Adrenal gland (tissue), 12 donors: ENCODE results near the gene CEP83. TPM values are rescaled to one million over a fixed set of nuclear protein-coding genes. Genes with fewer than 3 reads are reported as not detected.

ENCODE experiments used
- DNase-seq, 7 donors: peaks; one replicate each; pipeline ENCODE4 v3.0.0-alpha.2; 2019 to 2020
- H3K27ac ChIP-seq, 5 donors: fragments of 200-600 bp; sonication (generic) in 4 of 5; 1 replicate in 3 of 5; 2 replicates in 2 of 5; pipeline versions ENCODE4 v1.5.1 to v1.8.0; 2016 to 2020; ENCODE audit warnings: mild to moderate bottlenecking in 1 of 5
- H3K27me3 ChIP-seq: fragments of 200-600 bp; 2 replicates; pipeline ENCODE4 v1.8.0; 2021
- H3K36me3 ChIP-seq, 2 donors: fragments of 200-600 bp; replicated peaks in 1 of 2; 1 replicate in 1 of 2; 2 replicates in 1 of 2; pipeline versions ENCODE4 v1.5.1 to v1.8.0; 2018 to 2022
- H3K4me1 ChIP-seq, 2 donors: fragments of 200-600 bp; replicated peaks in 1 of 2; 1 replicate in 1 of 2; 2 replicates in 1 of 2; pipeline versions ENCODE4 v1.5.1 to v1.8.0; 2018 to 2021
- H3K4me3 ChIP-seq, 4 donors: fragments of 200-600 bp; sonication (generic) in 3 of 4; one replicate each; pipeline ENCODE4 v1.5.1; 2016 to 2018
- H3K9me3 ChIP-seq, 3 donors: fragments of 200-600 bp; sonication (generic) in 1 of 3; replicated peaks in 1 of 3; 1 replicate in 2 of 3; 2 replicates in 1 of 3; pipeline versions ENCODE4 v1.5.1 to v1.8.0; 2016 to 2021
- POLR2A ChIP-seq, 2 donors: fragments of 450-650 bp; IDR thresholded peaks; one replicate each; pipeline ENCODE4 v1.6.1; 2017; ENCODE audit warnings: antibody characterized with exemption in 2 of 2, mild to moderate bottlenecking in 2 of 2, moderate library complexity in 1 of 2
- WGBS, 4 donors: extraction: QIAGEN DNeasy Blood & Tissue Kit in 2 of 4; methylation state at CpG; one replicate each; pipeline versions ENCODE4 v1.1.5 to v1.1.7; 2013 to 2017; 5-methylcytosine and 5-hydroxymethylcytosine counted together
- intact Hi-C, 2 donors: fragments of 100-400 bp; cut with DNase I; formaldehyde crosslinking; loops; one replicate each; pipeline versions ENCODE4 v1.14.1 to v1.15.0; 2022 to 2023
- polyA plus RNA-seq, 3 donors: library from polyadenylated mRNA; stranded (reverse); fragments of 200-250 nt in 2 of 3; fragments of 350-450 nt in 1 of 3; fragmentation: Illumina TruSeq in 1 of 3; extraction: RNeasy Lipid Tissue Mini Kit (QIAGEN cat#74804) in 1 of 3; gene quantifications; one replicate each; pipeline ENCODE4 v1.2.3, GENCODE V29; 2013 to 2014
- total RNA-seq, 9 donors: library from RNA; depleted of rRNA in 4 of 9; stranded (reverse); fragments of >200 nt in 4 of 9; fragments of 120-200 nt in 1 of 9; fragmentation: NEBNext Ultra II Directional in 1 of 9; extraction: Animal tissue kit (Norgen Biotek cat#: 25700) in 1 of 9; gene quantifications; one replicate each; pipeline versions ENCODE4 v1.1.0 to v1.2.4, GENCODE V29; 2013 to 2023
- TF ChIP-seq, protein P1 (sequence below), 6 experiments: fragments of 450-650 bp in 4 of 6; fragments of 200-600 bp in 2 of 6; sonication (generic) in 1 of 6; IDR thresholded peaks; 1 replicate in 5 of 6; 2 replicates in 1 of 6; pipeline versions ENCODE4 v1.5.1 to v1.8.0; 2016 to 2021; ENCODE audit warnings: antibody characterized with exemption in 6 of 6, mild to moderate bottlenecking in 2 of 6, moderate library complexity in 1 of 6
- donor health status: healthy with polysubstance abuse.
- donor health status: Bipolar disorder and iron deficiency.
- donor health status: DM: yes; HTN: yes; CAD: no.
- donor health status: DM: no; HTN: no; CAD: no.
- donor health status: DM: no; HTN: no; CAD: no.
- donor health status: DM: yes; HTN: yes; CAD: no.

CEP83 gene
- total and polyA plus RNA-seq, 12 donors: 7.8 to 30.4 (median 18.4) TPM

DNA sequence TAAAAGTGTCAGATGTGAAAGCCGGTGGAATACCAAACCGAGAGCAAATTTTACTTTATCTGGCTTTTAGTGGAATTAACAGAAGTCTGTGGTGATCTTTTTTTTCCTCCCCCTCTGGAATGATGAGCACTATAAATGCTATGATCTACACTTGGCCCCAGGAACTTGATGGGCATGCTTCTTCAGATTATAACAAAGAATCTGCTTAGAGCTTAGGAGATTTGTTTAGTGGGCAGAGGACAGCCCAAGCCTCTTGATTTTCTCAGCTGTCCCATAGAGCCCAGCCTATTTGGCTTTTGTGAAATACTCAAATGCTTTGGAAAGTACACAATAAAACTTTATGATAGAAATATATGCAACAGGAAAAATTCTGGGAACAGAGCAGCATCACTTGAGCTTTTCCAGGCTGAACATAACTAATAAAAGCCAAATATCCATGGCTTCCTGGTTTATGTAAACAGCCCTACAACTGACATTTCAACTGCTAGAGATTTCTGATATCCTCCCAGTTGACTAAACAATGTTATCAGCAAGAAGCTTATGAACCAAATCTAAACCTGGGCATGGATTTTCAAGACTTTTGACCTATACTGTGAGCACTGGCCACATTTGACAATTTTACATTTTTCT is 161.7 kb downstream of the CEP83 start:
- intact Hi-C loops: no loop called here
- no peak for DNase-seq
- Histone ChIP-seq H3K9me3 (no peaks in the 10 kb centered on the region), H3K27me3 (no peaks in the 10 kb centered on the region), H3K4me1 (peaks cover 0 to 12% of the 10 kb centered on the region in 2 donors), H3K4me3 (no peak overlapping the region), H3K27ac (no peak overlapping the region), H3K36me3 (peaks cover 0 to 18% of the 10 kb centered on the region in 2 donors)
- 94 to 100% (median 99%) methylated on average over 2 of the region's 2 CpGs for WGBS, 4 donors
- TF ChIP-seq, protein P1, sequence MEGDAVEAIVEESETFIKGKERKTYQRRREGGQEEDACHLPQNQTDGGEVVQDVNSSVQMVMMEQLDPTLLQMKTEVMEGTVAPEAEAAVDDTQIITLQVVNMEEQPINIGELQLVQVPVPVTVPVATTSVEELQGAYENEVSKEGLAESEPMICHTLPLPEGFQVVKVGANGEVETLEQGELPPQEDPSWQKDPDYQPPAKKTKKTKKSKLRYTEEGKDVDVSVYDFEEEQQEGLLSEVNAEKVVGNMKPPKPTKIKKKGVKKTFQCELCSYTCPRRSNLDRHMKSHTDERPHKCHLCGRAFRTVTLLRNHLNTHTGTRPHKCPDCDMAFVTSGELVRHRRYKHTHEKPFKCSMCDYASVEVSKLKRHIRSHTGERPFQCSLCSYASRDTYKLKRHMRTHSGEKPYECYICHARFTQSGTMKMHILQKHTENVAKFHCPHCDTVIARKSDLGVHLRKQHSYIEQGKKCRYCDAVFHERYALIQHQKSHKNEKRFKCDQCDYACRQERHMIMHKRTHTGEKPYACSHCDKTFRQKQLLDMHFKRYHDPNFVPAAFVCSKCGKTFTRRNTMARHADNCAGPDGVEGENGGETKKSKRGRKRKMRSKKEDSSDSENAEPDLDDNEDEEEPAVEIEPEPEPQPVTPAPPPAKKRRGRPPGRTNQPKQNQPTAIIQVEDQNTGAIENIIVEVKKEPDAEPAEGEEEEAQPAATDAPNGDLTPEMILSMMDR (IDR thresholded peaks at IDR 0.05): no peak
- TF ChIP-seq POLR2A (IDR thresholded peaks at IDR 0.05): no peak

DNA sequence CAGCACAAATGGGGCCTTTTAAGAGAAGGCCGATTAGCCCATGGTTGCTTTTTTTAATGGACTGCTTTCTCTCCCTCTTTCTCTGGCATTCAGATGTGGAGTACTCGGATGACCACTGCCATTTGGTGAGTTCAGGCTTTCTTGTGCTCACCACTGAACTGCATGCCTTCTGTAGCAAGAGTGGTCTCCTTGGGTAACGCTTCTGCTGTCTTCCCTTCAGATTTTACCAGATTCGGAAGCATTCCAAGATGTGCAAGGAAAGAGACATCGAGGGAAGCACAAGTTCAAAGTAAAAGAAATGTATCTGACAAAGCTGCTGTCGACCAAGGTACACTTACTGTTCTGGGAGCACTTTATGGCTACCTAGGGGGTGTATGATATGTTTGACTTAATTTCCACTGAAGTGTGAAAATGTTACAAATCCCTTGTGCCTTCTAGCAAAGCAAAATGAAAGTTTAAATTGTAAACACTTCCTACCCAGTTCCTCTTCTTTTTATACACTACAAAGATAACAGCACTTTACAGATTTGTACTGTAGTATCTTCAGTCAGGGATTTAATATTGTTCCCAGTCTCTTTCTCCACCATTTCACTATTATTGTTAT is 162.5 kb downstream of the CEP83 start:
- no peaks in the 10 kb centered on the region for H3K27me3 ChIP-seq
- 95 to 97% (median 95%) methylated on average over 6 of the region's 6 CpGs for WGBS, 4 donors

DNA sequence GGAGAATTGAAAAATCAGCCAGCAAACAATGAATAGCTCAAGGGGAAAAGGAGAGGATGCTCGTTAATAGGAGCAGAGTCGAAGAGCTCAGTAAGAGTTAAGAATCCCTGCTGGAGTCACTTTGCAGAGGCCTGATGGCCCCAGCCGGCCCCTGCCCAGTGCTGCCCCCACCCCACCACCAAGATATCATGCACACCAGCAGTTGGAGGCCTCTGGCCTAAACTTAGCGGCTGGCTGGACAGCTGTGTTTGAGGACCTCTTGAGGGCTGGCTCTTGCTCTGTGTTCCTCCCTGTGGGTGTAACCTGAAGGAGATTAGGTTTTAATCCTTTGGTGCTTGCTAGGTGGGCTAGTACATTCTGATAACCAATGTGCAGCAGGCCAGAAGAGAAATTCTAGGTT is 169.3 kb downstream of the CEP83 start:
- no peak for DNase-seq
- intact Hi-C loops: no loop called here
- TF ChIP-seq, protein P1 (IDR thresholded peaks at IDR 0.05): no peak
- H3K4me3 ChIP-seq: no peak overlapping the region
- peaks cover 4 to 17% of the 10 kb centered on the region in 2 donors for H3K4me1 ChIP-seq
- H3K27ac ChIP-seq: peak overlapping the region in 2 of 5 donors; percentile 45 to 68
- no peaks in the 10 kb centered on the region for H3K27me3 ChIP-seq
- H3K36me3 ChIP-seq: no peaks in the 10 kb centered on the region
- no peaks in the 10 kb centered on the region for H3K9me3 ChIP-seq
- WGBS, 4 donors: 68 to 80% (median 74%) methylated on average over 3 to 4 of the region's 4 CpGs

More for the DNA sequence above, 162.5 kb downstream of the CEP83 start:
- intact Hi-C loops: no loop called here
- peaks cover 0 to 12% of the 10 kb centered on the region in 2 donors for H3K4me1 ChIP-seq
- TF ChIP-seq, protein P1 (IDR thresholded peaks at IDR 0.05): no peak
- no peak for TF ChIP-seq POLR2A (IDR thresholded peaks at IDR 0.05)
- H3K27ac ChIP-seq: no peak overlapping the region
- peaks cover 0 to 12% of the 10 kb centered on the region in 2 donors for H3K36me3 ChIP-seq
- no peak for DNase-seq
- no peak overlapping the region for H3K4me3 ChIP-seq
- no peaks in the 10 kb centered on the region for H3K9me3 ChIP-seq

DNA sequence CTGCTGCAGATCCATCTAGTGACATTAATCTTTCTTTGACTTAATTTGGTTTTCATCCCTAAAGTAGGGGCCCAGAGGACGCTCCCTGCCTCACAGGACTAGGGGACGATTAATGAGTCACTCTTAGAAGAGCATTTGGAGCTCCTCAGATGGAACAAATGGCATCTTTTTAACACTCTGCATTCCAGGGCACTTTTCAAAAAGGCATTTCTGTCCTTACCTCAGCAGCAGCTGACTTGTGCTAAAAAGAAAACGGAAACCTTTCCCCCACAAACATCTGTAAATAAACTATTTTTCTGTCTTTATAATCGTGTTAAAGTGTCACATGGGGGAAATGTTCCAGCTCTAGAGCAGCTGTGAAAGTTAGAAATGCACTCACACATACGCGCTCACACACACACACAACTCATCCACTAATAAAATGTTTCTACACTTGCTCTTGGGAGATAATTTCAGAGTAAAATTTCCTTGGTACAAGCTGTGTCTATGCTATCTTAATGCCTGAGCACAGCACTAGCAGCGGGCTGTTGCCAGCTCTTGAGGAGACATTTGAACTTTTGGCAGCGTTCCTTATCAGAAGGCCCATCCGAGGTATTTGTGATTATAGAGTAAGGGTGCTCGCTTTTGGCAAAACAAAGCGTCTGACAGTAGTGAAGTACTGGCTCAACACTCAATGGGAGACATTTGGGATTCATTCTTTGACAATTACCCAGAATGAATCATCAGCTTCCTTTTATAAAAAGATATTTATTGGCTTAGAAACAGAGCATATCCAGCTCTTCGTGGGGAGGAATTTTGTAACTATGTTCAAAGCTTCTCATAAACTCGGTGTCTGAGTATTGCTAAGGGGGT is 170.0 kb downstream of the CEP83 start:
- 33 to 38% (median 37%) methylated on average over 13 of the region's 13 CpGs for WGBS, 4 donors

More for the DNA sequence above, 170.0 kb downstream of the CEP83 start:
- no peaks in the 10 kb centered on the region for H3K36me3 ChIP-seq
- no peaks in the 10 kb centered on the region for H3K9me3 ChIP-seq
- no peaks in the 10 kb centered on the region for H3K27me3 ChIP-seq
- TF ChIP-seq POLR2A (IDR thresholded peaks at IDR 0.05): no peak
- TF ChIP-seq, protein P1 (IDR thresholded peaks at IDR 0.05): no peak
- intact Hi-C loops: loop anchor here in 1 of 2 donors (10.0 kb wide), 1 partner anchor 235 kb away; no protein-coding TSS in a partner anchor
- peak overlapping the region in 3 of 5 donors; percentile 13 to 68 (median 45) for H3K27ac ChIP-seq
- no peak overlapping the region for H3K4me3 ChIP-seq
- peak in 6 of 7 donors; percentile 38 to 71 (median 58) for DNase-seq
- peaks cover 4 to 17% of the 10 kb centered on the region in 2 donors for H3K4me1 ChIP-seq
